PFSK-1 (cell line): Measurements from ENCODE around the gene DAP3.

Source experiments
- FOXP2 ChIP-seq: optimal IDR thresholded peaks from 2 replicates; pipeline ENCODE3; 2011; ENCODE audit warnings: borderline replicate concordance, control low read depth, inconsistent platforms; ENCODE audit not compliant: insufficient read depth; ENCODE audit errors: extremely low read length, extremely low read depth
- POLR2AphosphoS5 ChIP-seq: IDR thresholded peaks from 2 replicates; pipeline ENCODE4 v1.6.1; 2012; ENCODE audit warnings: low read depth, mild to moderate bottlenecking, control low read depth, low read length, moderate library complexity
- SIN3A ChIP-seq: IDR thresholded peaks from 2 replicates; pipeline ENCODE4 v1.6.1; 2012; ENCODE audit warnings: mild to moderate bottlenecking, low read length, moderate library complexity, borderline replicate concordance; ENCODE audit not compliant: insufficient read depth
- TAF1 ChIP-seq: IDR thresholded peaks from 2 replicates; pipeline ENCODE4 v1.6.1; 2012; ENCODE audit warnings: low read length, control low read depth, borderline replicate concordance; ENCODE audit not compliant: insufficient read depth
- TF ChIP-seq, protein P1 (sequence below), 2 experiments: IDR thresholded peaks; 2 replicates each; pipeline versions ENCODE4 v1.6.1 to v1.8.0; 2011 to 2012; ENCODE audit warnings: low read depth in 2 of 2, low read length in 2 of 2, control low read depth in 1 of 2, inconsistent platforms in 1 of 2, mild to moderate bottlenecking in 1 of 2, moderate library complexity in 1 of 2; ENCODE audit not compliant: insufficient read depth in 1 of 2

The DAP3 gene

DNA sequence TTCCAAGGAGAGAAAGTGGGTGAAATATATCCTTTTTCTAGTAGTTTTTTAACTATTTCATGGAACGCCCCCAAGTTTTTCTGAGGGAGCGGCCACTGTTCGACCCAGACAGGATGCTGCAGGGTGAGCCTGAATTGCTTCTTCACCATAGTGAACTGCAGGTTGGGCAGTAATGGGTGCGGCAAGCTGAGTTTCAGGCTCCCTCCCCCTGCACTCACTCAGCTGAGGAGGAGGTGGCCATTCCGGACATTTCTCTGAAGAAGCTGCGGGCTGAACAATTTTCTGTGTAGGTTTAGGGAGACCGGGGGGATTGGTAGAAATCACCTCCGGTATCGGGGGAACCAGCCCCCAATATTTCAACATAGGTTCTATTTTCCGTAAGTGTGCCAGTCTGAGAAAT is 8.2 kb downstream of the DAP3 start:
- no peak for TF ChIP-seq FOXP2
- TF ChIP-seq POLR2AphosphoS5 = no peak
- no peak for TF ChIP-seq SIN3A
- TF ChIP-seq, protein P1, sequence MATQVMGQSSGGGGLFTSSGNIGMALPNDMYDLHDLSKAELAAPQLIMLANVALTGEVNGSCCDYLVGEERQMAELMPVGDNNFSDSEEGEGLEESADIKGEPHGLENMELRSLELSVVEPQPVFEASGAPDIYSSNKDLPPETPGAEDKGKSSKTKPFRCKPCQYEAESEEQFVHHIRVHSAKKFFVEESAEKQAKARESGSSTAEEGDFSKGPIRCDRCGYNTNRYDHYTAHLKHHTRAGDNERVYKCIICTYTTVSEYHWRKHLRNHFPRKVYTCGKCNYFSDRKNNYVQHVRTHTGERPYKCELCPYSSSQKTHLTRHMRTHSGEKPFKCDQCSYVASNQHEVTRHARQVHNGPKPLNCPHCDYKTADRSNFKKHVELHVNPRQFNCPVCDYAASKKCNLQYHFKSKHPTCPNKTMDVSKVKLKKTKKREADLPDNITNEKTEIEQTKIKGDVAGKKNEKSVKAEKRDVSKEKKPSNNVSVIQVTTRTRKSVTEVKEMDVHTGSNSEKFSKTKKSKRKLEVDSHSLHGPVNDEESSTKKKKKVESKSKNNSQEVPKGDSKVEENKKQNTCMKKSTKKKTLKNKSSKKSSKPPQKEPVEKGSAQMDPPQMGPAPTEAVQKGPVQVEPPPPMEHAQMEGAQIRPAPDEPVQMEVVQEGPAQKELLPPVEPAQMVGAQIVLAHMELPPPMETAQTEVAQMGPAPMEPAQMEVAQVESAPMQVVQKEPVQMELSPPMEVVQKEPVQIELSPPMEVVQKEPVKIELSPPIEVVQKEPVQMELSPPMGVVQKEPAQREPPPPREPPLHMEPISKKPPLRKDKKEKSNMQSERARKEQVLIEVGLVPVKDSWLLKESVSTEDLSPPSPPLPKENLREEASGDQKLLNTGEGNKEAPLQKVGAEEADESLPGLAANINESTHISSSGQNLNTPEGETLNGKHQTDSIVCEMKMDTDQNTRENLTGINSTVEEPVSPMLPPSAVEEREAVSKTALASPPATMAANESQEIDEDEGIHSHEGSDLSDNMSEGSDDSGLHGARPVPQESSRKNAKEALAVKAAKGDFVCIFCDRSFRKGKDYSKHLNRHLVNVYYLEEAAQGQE (IDR thresholded peaks at IDR 0.05; ENCODE audit: insufficient read depth in 1 of 2, low read depth in 2 of 2, low read length in 2 of 2) = no peak
- TF ChIP-seq TAF1 = no peak

DNA sequence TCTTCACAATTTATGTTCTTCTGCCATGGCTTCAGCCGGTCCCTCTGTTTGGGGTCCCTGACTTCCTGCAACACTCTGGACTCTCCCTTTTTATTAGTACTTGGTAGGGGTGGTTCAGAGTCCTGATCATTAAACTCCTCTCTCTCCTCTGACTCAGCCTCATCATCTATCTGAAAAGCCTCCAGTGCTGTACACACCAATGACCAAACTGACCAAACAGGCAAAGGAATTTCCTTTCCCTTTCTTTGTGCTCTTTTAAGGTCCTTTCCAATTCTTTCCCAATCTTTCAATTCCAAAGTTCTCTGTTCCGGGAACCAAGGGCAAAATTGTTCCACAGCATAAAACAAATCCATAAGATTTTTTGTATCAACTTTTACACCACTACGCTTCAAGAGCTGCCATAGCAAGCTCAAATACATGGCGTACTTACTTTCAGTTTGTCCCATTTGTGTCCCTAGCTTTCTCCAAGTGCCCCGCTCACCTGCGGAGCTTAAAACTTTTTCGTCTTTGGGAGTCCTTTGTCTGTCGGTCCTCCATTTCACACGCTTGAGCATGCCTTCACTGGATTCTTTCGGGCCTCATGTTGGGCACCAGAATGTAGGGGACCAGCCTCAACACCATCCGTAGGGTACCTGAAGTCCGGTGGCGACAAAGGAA is 9.6 kb downstream of the DAP3 start:
- TF ChIP-seq TAF1 (no peak), FOXP2 (no peak), SIN3A (no peak), POLR2AphosphoS5 (no peak)
- TF ChIP-seq, protein P1 (IDR thresholded peaks at IDR 0.05; ENCODE audit: insufficient read depth in 1 of 2, low read depth in 2 of 2, low read length in 2 of 2) = no peak

DNA sequence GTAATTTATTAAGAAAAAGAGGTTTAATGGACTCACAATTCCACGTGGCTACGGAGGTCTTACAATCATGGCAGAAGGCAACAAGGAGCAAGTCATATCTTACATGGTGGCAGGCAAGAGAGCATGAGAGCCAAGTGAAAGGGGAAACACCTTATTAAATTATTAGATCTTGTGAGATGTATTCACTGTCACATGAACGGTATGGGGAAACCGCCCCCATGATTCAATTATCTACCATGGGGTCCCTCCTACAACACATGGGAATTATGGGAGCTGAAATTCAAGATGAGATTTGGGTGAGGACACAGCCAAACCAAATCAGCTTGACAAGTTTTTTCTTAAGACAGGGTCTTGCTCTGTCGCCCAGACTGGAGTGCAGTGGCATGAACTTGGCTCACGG is 14.3 kb downstream of the DAP3 start:
- TF ChIP-seq FOXP2 (no peak), TAF1 (no peak), POLR2AphosphoS5 (no peak), SIN3A (no peak)
- TF ChIP-seq, protein P1 (IDR thresholded peaks at IDR 0.05; ENCODE audit: insufficient read depth in 1 of 2, low read depth in 2 of 2, low read length in 2 of 2) = no peak

DNA sequence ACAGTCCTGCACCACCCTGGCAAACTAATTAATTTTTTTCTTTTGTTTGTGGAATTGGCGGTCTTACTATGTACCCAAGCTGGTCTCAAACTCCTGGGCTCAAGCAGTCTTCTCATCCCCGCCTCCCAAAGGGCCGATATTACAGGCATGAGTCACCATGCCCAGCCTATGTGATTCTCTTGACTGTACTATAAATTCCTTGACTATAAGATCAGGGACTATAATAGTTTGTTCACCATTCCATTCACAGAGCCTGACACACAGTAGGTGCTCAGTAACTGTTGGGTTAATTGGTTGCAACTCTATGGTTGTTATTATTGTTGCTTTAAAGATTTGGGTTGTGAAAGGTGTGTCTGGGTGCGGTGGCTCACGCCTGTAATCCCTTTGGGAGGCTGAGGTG is 17.2 kb downstream of the DAP3 start:
- TF ChIP-seq POLR2AphosphoS5 (no peak), TAF1 (no peak)
- TF ChIP-seq, protein P1 (IDR thresholded peaks at IDR 0.05; ENCODE audit: insufficient read depth in 1 of 2, low read depth in 2 of 2, low read length in 2 of 2) = no peak

DNA sequence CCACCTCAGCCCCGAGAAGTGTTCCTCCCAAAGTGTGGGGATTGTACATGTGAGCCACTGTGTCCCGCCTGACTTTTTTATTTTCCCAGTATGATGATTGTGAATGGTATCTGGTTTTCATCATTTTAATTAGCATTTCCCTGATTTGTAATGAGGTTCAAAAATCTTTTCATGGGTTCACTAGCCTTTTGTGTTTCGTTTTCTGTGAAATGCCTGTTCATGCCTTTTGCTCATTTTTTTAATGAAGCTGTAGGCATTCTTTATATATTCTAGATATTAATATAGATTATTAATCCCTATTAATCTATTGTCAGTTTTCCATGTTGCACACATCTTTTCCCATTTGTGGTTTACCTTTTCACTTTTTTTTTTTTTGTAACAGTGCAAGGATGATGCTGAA is 20.5 kb downstream of the DAP3 start:
- TF ChIP-seq FOXP2 = no peak
- no peak for TF ChIP-seq POLR2AphosphoS5
- TF ChIP-seq TAF1 = no peak
- TF ChIP-seq SIN3A = no peak
- TF ChIP-seq, protein P1 (IDR thresholded peaks at IDR 0.05; ENCODE audit: insufficient read depth in 1 of 2, low read depth in 2 of 2, low read length in 2 of 2) = no peak
